Measurements from ENCODE around the gene RNASEH2C.

DNA sequence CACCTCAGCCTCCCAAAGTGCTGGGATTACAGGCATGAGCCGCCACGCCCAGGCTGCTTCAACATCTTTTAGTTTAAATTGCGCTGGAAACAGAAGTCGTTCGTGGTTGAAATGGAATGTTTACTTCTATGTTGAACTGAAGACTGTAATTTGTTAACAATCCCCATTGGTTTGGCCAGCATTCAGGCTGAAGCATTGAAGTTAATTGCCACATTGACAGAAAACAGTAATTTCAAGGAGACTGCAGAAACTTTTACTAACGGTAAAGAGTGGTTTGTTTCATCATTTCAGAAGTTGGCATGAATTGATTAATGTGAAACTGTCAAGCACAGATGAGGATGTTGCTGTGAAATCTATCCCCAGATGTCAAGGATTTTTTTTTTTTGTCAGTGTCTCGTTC is 45.9 kb upstream of the RNASEH2C start:
- TF ChIP-seq, protein P1, sequence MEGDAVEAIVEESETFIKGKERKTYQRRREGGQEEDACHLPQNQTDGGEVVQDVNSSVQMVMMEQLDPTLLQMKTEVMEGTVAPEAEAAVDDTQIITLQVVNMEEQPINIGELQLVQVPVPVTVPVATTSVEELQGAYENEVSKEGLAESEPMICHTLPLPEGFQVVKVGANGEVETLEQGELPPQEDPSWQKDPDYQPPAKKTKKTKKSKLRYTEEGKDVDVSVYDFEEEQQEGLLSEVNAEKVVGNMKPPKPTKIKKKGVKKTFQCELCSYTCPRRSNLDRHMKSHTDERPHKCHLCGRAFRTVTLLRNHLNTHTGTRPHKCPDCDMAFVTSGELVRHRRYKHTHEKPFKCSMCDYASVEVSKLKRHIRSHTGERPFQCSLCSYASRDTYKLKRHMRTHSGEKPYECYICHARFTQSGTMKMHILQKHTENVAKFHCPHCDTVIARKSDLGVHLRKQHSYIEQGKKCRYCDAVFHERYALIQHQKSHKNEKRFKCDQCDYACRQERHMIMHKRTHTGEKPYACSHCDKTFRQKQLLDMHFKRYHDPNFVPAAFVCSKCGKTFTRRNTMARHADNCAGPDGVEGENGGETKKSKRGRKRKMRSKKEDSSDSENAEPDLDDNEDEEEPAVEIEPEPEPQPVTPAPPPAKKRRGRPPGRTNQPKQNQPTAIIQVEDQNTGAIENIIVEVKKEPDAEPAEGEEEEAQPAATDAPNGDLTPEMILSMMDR (IDR thresholded peaks at IDR 0.05; ENCODE audit: low read depth, low read length) = no peak
- no peak for TF ChIP-seq EZH2phosphoT487 (IDR thresholded peaks at IDR 0.05; ENCODE audit: low read depth)
